ENCODE data around the gene COL6A1.

DNA sequence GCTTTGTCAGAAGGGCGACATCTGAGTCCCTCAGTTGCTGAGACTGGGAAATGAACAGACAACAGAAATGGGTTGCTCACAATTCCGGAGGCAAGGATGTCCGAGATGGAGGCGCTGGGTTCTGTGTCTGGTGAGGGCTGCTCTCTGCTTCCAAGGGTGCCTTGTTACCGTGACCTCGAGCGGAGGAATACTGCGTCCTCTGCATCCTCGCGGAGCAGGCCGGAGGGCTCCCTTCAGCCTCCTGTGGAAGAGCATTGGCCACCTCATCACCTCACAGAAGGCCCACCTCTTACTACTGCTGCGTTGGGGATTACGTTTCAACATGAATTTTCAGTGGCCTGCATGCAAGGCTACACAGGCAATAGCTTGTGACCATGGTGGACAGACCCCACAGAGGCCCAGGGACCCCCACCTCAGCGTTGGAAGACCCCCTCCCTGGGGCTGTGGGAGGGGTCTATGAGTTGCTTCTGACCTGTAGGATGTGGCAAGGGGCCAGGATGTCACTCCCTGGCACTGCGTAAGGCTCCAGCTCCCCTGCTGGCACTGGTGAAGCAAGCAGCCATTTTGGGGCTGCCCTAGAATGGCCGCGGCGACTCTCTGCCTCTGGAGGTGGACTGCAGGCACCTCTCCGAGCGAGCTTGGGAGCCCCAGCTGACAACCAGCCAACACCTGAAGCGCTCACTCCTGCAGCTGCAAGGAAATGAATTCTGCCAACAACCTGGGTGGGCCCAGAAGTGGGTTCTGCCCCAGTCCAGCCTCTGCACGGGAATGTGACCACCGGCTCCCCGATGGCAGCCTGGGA is 36.3 kb upstream of the COL6A1 start:
- TF ChIP-seq POLR2AphosphoS5 (IDR thresholded peaks at IDR 0.05; ENCODE audit: insufficient read depth, low read depth, low read length) (no peak), EZH2 (IDR thresholded peaks at IDR 0.05; ENCODE audit: borderline replicate concordance, low read depth, low read length, severe bottlenecking) (no peak), GATA2 (IDR thresholded peaks at IDR 0.05; ENCODE audit: insufficient read depth, insufficient read length, low read depth, low read length) (no peak), POLR2A (IDR thresholded peaks at IDR 0.05; ENCODE audit: low read depth, low read length) (no peak), MYC (IDR thresholded peaks at IDR 0.05; ENCODE audit: low read depth, low read length) (no peak)
- TF ChIP-seq, protein P1, sequence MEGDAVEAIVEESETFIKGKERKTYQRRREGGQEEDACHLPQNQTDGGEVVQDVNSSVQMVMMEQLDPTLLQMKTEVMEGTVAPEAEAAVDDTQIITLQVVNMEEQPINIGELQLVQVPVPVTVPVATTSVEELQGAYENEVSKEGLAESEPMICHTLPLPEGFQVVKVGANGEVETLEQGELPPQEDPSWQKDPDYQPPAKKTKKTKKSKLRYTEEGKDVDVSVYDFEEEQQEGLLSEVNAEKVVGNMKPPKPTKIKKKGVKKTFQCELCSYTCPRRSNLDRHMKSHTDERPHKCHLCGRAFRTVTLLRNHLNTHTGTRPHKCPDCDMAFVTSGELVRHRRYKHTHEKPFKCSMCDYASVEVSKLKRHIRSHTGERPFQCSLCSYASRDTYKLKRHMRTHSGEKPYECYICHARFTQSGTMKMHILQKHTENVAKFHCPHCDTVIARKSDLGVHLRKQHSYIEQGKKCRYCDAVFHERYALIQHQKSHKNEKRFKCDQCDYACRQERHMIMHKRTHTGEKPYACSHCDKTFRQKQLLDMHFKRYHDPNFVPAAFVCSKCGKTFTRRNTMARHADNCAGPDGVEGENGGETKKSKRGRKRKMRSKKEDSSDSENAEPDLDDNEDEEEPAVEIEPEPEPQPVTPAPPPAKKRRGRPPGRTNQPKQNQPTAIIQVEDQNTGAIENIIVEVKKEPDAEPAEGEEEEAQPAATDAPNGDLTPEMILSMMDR (IDR thresholded peaks at IDR 0.05; ENCODE audit: extremely low read depth in 1 of 2, insufficient read depth in 1 of 2, low read depth in 1 of 2, low read length in 2 of 2) = no peak
- TF ChIP-seq, protein P2, sequence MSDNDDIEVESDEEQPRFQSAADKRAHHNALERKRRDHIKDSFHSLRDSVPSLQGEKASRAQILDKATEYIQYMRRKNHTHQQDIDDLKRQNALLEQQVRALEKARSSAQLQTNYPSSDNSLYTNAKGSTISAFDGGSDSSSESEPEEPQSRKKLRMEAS (IDR thresholded peaks at IDR 0.05; ENCODE audit: insufficient read depth, insufficient read length) = no peak

All from endothelial cell of umbilical vein (primary cell).